Spleen (tissue), 7 donors: ENCODE results near the gene TTLL1.

Experiments
- CTCF ChIP-seq, 11 experiments: fragments of 200-600 bp in 7 of 11; fragments of 450-650 bp in 4 of 11; sonication (generic) in 4 of 11; IDR thresholded peaks in 8 of 11; conservative IDR thresholded peaks in 3 of 11; 1 replicate in 7 of 11; 2 replicates in 4 of 11; pipeline versions ENCODE4 v1.4.0 to v1.8.0; 2016 to 2021; ENCODE audit warnings: antibody characterized with exemption in 11 of 11, inconsistent platforms in 4 of 11, mild to moderate bottlenecking in 1 of 11
- POLR2A ChIP-seq, 3 donors: fragments of 450-650 bp; IDR thresholded peaks; one replicate each; pipeline ENCODE4 v1.5.1; 2017; ENCODE audit warnings: antibody characterized with exemption in 3 of 3, mild to moderate bottlenecking in 1 of 3
- POLR2AphosphoS5 ChIP-seq, 3 donors: sonication (generic); formaldehyde crosslinking; IDR thresholded peaks; one replicate each; pipeline ENCODE4 v1.5.1; 2017; ENCODE audit warnings: antibody characterized with exemption in 3 of 3
- donor health status: DM: no; HTN: no; CAD: no; lungs with moderate emphysema.
- donor health status: DM: no; HTN: no; CAD: no.
- donor health status: DM: no; HTN: no; CAD: no.

GRCh38 chr22:43035250-43035649 is 53.9 kb downstream of the TTLL1 start:
- TF ChIP-seq CTCF (IDR thresholded peaks at IDR 0.05 in 8 of 11, conservative IDR thresholded peaks at IDR 0.05 in 3 of 11), result no peak
- no peak for TF ChIP-seq POLR2A (IDR thresholded peaks at IDR 0.05)
- no peak for TF ChIP-seq POLR2AphosphoS5 (IDR thresholded peaks at IDR 0.05)
